Epithelial cell of prostate (primary cell): Measurements from ENCODE around the gene PARP3.

Source experiments
- DNase-seq: peaks from one replicate; pipeline ENCODE4 v3.0.0-alpha.2; 2011; ENCODE audit warnings: low read depth, low spot score
- H3K27ac ChIP-seq: fragments of 450-650 bp; 2 replicates; pipeline ENCODE4 v1.5.1; 2017; ENCODE audit warnings: mild to moderate bottlenecking

Gene PARP3

DNA sequence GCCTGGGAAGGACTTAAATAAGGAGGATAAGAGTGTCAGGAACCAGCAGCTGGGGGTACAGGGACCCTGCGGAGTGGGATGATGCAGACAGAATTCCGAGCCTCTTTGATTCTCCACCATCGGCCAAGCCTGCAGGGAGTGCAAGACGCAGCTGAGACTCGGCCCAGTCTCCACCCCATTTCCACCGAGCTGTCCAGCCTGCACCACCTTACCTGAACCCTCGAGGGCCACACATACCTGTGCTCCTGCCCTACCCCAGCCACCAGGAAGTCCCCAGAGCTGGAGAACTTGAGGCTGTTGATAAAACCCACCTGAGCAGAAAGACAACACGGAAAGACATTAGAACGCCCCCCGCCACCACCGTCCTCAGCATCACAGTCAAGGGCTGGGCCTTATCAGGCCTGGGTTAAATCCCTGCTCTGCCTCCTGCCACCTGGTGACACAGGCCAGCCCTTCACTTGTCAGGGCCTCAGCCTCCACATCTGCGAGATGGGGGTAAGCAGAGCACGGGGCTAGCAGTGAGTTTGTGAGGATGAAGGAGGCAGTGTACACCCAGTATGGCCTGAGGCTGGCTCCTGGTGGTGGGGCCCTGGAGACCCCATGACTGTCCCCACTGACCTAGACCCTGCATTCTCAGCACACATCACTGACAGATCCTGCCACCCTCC lies 8.6 kb upstream of the PARP3 start:
- H3K27ac ChIP-seq, result no peak overlapping the region
- DNase-seq, result no peak

DNA sequence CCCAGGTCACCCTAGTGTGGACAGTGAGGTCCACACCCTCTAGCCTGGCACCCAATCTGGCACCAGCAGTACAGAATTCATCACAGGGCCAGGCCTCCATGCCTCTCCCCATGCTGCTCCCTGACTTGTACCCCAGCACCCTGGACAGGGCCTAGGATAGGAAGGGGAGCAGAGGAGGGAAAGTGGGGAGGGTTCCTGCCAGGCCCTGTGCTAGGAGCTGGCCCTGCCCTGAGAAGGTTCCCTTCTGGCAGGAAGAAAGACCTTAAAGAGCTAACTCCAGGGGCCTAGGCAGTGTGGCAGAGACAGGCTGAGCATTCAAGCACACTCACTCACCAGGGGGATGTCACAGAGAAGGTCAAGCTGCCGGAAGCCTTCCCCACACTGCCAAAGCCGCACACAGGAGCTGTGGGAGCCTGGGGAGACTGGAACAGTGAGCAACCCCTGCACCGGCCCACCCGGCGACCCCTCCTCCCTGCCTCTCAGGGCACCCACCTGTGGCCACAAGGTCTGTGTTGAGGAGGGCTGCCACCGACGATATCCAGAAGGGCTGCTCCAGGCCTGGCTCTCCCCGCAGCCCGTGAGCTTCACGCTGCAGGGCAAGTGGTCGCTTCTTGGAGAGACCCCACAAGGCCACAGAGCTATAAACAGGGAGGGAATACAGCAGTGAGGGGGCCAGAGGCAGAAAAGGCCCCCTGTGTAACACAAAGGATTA lies 7.9 kb upstream of the PARP3 start:
- no peak overlapping the region for H3K27ac ChIP-seq
- no peak for DNase-seq

- DNase-seq, result no peak
- H3K27ac ChIP-seq, result no peak overlapping the region
Observed at GRCh38 chr3:51934991-51935885, 6.9 kb upstream of the PARP3 start.

DNA sequence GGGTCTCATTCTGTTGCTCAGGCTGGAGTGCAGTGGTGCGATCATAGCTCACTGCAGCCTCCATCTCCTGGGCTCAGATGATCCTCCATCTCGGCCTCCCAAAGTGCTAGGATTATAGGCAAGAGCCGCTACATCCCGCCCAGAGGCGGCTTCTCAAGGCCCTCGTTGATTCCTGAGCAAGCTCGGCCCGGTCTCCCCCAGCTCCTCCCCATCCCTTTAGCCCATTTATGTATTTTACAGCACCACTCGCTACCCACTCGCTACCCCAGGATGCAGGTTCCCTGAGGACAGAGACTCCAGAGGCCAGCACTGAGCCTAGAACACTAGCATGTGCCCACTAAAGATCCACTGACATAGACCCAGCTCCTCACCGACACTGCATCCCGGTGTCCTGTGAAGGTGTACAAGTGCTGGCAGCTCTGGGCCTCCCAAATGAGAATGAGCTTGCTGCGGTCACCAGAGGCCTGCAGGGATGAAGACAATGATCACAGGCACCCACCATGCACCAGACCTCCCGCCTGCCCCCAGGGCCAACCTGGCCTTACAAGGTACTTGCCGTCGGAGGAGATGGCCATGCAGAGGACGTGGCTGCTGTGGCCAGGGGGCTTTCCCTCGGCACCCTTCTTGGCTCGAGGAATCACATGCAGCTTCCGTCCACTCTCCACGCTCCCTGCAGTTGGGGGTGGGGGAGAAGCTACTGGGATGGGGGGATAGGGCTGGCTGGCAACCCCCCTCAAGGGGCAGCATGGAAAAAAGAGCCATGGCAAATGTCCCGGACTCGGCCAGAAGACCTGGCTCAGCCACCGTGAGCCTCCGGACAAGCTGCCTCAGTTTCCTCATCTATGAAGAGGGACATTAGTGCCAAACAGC lies 6.0 kb upstream of the PARP3 start:
- no peak overlapping the region for H3K27ac ChIP-seq
- no peak for DNase-seq

DNA sequence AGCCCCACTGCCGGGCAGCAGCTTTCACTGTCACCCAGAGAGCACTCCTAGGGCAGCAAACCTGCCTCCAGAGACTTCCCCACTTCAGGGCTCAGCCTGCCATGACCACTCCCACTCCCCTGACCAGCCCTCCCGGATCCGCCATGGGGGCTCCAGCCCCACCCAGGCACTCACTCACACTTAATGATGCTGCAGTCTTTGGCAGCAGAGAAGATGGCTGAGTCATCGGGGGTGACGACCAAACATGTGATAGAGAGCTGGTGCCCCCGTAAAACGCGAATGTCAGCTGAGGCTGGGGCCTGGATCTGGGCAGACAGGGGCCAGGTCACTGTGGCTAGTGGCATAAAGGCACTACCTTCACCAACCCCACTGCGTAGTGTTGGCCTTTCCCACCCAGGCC lies 5.1 kb upstream of the PARP3 start:
- DNase-seq, result no peak
- no peak overlapping the region for H3K27ac ChIP-seq

GRCh38 chr3:51937611-51938450 lies 4.3 kb upstream of the PARP3 start:
- no peak for DNase-seq
- H3K27ac ChIP-seq, result no peak overlapping the region

GRCh38 chr3:51938780-51939425 lies 3.3 kb upstream of the PARP3 start:
- H3K27ac ChIP-seq, result no peak overlapping the region
- no peak for DNase-seq

DNA sequence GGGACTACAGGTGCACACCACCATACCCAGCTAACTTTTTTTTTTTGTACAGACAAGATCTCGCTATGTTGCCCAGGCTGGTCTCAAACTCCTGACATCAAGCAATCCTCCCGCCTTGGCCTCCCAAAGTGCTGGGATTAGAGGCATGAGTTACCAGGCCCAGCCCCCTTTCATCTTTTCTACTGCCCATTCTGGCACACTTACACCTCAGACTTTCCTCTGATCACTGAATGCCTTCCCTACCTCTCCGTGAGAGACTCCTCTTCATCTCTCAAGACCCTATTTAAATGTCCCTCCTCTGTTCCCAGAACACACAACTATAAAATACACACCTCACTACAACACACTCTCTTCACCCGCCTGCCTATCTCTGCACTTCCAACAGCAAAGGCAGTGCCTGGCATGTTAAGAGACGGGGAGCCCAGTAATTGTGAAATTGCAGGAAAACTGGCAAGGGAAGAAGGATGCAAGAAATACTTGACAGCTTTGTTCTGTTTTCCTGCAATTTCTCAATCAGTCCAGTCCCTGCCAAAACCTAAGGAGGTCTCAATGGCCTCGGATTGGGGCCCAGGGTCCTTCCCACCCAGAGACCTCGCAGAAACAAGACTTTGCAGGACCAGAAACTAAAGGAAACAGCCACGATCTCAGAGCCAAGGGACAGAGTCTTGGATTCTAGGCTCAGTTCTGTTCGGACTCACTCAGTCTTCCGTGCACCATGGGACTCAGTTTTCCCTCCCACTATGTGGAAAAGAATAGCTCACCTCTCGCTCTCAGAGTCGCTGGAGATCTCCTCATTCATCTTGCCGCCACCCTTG lies 1.3 kb upstream of the PARP3 start:
- no peak overlapping the region for H3K27ac ChIP-seq
- DNase-seq, result no peak

DNA sequence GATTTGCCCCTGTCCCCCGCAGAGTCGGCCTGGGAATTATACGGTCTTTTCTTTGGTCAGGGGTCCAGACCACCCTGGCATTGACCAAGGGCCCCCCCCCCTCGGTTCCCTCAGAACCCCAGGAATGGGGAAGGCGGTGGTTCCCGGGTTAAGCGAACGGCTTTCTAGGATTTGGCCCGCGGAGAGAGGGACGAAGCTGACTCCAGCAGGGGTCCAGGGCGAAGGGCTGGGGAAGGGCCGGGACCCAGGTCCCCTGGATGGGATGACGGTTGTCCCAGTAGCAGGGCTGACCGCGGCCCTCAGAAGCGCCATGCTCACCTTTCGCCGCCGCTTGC lies 733 bp upstream of the PARP3 start:
- H3K27ac ChIP-seq, result no peak overlapping the region
- DNase-seq, result no peak

DNA sequence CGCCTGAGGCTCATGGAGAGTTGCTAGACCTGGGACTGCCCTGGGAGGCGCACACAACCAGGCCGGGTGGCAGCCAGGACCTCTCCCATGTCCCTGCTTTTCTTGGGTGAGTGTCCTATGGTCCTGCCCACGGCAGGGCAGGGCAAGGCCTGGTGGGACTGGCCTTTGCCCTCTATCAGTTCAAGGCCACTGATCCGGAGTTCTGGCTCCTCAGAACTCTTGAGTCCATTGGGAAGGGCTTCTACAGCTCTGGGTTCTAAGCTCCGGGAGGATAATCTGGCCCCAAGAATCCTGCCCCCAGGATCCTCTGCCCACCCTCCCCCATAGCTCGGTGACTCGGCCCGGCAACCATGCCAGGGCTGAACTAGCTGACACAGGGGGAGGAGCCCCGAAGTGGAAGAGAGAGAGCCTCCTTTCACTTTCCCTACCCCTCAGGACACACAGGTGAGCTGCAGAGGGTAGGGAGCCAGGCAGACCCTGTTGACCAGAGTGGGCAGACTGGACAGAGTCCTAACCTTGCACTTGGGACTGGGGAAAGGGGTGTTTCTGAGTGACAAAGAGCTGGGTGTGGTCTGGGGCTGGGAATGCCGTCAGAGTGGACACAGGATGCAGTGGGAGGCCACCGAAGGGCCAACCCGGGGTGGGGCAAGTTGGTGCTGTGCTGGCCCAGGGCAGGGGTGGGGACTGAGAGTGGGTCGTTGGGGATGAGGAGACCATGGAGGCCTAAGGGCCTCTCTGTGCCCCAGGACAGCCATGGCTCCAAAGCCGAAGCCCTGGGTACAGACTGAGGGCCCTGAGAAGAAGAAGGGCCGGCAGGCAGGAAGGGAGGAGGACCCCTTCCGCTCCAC lies 664 bp downstream of the PARP3 start:
- H3K27ac ChIP-seq, result peak overlapping the region; percentile 77
- DNase-seq, result no peak

- peak overlapping the region; percentile 77 for H3K27ac ChIP-seq
- no peak for DNase-seq
Observed at GRCh38 chr3:51943451-51944391, 1.6 kb downstream of the PARP3 start.

GRCh38 chr3:51944451-51945021 lies 2.4 kb downstream of the PARP3 start:
- no peak for DNase-seq
- H3K27ac ChIP-seq, result no peak overlapping the region

DNA sequence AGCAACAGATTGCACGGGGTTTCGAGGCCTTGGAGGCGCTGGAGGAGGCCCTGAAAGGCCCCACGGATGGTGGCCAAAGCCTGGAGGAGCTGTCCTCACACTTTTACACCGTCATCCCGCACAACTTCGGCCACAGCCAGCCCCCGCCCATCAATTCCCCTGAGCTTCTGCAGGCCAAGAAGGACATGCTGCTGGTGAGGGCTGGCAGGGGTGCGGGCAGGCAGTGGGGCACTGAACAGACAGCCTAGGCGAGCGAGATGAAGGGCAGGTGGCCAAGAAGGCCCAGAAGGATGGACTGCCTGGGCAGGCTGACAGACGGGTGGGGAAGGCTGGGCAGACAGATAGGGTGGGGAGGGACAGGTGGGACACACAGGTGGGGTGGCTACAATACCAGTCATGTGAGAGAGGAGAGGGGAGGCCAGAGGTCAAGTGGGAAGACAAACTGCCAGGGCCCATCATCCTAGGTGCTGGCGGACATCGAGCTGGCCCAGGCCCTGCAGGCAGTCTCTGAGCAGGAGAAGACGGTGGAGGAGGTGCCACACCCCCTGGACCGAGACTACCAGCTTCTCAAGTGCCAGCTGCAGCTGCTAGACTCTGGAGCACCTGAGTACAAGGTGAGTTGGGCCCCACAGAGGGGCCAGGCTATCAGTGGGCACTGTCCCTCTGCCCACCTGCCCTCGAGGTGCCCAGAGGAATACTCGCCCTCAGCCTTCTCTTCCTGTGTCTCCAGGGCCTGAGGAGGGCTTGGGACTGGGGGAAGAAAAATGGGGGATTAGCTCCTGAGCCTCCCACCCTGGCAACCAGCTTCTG lies 3.1 kb downstream of the PARP3 start:
- no peak overlapping the region for H3K27ac ChIP-seq
- DNase-seq, result no peak

DNA sequence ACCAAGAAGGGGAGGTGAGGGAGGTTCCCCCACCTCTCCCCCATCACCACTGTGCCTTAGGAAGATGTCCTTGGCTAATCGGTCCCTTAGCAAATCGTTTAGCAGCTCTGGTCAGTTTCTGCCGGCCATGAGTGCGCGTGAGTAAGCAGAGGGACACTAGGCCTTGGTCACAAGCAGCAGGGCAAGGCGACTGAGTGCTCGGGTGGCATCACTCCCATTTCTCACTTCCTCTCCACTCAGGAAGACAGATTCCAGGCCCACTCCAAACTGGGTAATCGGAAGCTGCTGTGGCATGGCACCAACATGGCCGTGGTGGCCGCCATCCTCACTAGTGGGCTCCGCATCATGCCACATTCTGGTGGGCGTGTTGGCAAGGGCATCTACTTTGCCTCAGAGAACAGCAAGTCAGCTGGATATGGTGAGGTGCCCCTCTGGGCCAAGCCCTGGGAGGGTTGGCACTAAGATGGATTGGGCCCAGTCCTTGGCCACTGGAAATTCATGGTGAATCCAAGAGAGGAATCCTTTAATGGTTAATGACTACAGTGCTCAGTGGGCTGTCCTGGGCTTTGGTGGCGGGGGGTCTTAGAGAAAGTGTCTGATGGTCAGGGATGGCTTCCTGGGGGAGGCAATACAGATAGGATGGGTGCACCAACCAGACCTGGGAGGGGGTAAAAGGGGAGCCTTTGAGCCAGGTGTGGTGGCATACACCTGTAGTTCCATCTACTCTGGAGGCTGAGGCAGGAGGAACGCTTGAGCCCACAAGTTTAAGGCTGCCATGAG lies 4.0 kb downstream of the PARP3 start:
- no peak for DNase-seq

More for the DNA sequence above, 4.0 kb downstream of the PARP3 start:
- H3K27ac ChIP-seq, result no peak overlapping the region
